Dermis lymphatic vessel endothelial cell (primary cell): Measurements from ENCODE around the gene GTF3C1. TPM values are rescaled to one million over a fixed set of nuclear protein-coding genes. Genes with fewer than 3 reads are reported as not detected.

ENCODE experiments used
- total RNA-seq: library from RNA; depleted of rRNA; stranded (reverse); fragments of >200 nt; gene quantifications from 2 replicates; pipeline ENCODE4 v1.2.1, GENCODE V29; 2014

GTF3C1 gene, protein sequence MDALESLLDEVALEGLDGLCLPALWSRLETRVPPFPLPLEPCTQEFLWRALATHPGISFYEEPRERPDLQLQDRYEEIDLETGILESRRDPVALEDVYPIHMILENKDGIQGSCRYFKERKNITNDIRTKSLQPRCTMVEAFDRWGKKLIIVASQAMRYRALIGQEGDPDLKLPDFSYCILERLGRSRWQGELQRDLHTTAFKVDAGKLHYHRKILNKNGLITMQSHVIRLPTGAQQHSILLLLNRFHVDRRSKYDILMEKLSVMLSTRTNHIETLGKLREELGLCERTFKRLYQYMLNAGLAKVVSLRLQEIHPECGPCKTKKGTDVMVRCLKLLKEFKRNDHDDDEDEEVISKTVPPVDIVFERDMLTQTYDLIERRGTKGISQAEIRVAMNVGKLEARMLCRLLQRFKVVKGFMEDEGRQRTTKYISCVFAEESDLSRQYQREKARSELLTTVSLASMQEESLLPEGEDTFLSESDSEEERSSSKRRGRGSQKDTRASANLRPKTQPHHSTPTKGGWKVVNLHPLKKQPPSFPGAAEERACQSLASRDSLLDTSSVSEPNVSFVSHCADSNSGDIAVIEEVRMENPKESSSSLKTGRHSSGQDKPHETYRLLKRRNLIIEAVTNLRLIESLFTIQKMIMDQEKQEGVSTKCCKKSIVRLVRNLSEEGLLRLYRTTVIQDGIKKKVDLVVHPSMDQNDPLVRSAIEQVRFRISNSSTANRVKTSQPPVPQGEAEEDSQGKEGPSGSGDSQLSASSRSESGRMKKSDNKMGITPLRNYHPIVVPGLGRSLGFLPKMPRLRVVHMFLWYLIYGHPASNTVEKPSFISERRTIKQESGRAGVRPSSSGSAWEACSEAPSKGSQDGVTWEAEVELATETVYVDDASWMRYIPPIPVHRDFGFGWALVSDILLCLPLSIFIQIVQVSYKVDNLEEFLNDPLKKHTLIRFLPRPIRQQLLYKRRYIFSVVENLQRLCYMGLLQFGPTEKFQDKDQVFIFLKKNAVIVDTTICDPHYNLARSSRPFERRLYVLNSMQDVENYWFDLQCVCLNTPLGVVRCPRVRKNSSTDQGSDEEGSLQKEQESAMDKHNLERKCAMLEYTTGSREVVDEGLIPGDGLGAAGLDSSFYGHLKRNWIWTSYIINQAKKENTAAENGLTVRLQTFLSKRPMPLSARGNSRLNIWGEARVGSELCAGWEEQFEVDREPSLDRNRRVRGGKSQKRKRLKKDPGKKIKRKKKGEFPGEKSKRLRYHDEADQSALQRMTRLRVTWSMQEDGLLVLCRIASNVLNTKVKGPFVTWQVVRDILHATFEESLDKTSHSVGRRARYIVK (N-terminal part only)
- 47.0 and 48.4 TPM in 2 replicates for total RNA-seq

DNA sequence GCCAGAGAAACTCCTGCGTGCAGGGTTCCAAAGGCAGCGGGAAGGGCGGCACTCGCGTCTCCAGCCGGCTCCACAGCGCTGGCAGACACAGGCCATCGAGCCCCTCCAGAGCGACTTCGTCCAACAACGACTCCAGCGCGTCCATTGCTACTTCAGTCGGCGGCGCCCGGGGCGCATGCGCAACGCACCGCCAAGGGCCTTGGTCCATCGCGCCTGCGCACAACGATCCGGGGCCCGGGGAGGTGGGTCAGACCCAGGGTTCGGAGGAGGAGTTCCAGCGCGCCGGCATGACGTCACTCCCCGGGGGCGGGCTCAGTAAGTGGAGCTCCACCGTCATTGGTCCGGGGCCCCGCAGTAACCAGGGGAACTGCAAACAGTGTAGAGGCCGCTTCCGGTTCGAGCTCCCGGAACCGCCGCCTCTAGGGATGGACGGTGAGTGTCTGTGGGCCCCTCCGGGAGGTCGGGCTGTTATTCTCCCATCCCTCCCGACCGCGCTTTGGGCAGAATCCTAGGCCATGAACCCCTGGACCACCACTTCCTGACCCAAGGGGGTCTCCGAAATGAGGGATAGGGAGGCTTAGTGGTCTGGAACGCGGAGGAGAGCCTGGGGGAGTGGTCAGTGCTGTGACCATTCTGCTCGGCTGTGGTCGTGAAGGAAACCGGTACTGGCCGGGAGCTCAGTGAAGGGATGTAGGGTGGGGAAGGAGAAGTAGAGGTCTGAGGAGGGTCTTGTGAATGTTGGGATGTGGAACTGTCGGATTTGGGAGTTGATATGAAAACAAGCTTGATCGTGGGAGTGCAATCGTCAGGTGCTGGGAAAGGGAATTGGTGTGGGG is at the start of gene GTF3C1, which contains the start of gene KATNIP:
Gene GTF3C1 (minus strand): TSS at position 168 of the 836 bp plus-strand sequence. CDS start 23 bp downstream, at position 145.
Gene KATNIP (plus strand): TSS at position 399 of the 836 bp plus-strand sequence. CDS start 27 bp downstream, at position 426.

Other genes with a start within 250 kb of the GTF3C1 start
- 10.2 and 13.3 TPM in 2 replicates for gene IL4R, start 235.9 kb downstream of the GTF3C1 start, total RNA-seq
- 0.09 and 0.22 TPM in 2 replicates for gene IL21R, start 147.7 kb downstream of the GTF3C1 start, total RNA-seq
- gene KATNIP, start 231 bp upstream of the GTF3C1 start, total RNA-seq, result 14.1 and 17.8 TPM in 2 replicates